ENCODE measurements around the gene OR13C8. TPM values are rescaled to one million over a fixed set of nuclear protein-coding genes. Genes with fewer than 3 reads are reported as not detected.
"Not testable (repeated sequence)": the region's sequence is repeated elsewhere in the genome, so short reads cannot be mapped to it uniquely, and the experiment has no call there.

The OR13C8 gene
- total RNA-seq, 6 experiments from 2014 or later, result not detected

- DNase-seq (no peak), ATAC-seq (no peak)
- WGBS (ENCODE audit: insufficient coverage, low coverage, low lambda C conversion rate, missing lambda C conversion rate), result 74% methylated on average over 1 of the region's 1 CpG
- no peaks in the 10 kb centered on the region for H3K4me1 ChIP-seq
- intact Hi-C loops (cut with DNase I), result no loop called here
- H3K27me3 ChIP-seq, result no peaks in the 10 kb centered on the region
- no peak overlapping the region for H3K4me3 ChIP-seq
- H3K27ac ChIP-seq, result no peak overlapping the region
- no peaks in the 10 kb centered on the region for H3K36me3 ChIP-seq
- H3K9me3 ChIP-seq, result no peaks in the 10 kb centered on the region
- TF ChIP-seq CTCF (IDR thresholded peaks at IDR 0.05) (no peak), POLR2A (IDR thresholded peaks at IDR 0.05) (no peak)
These were observed 17.7 kb downstream of the OR13C8 start for GRCh38 chr9:104586496-104587180.

GRCh38 chr9:104589626-104590025 is 20.7 kb downstream of the OR13C8 start:
- TF ChIP-seq POLR2A (IDR thresholded peaks at IDR 0.05) (no peak), CTCF (IDR thresholded peaks at IDR 0.05) (no peak)
- DNase-seq (no peak), ATAC-seq (no peak)
- no peak overlapping the region for H3K27ac ChIP-seq
- no peaks in the 10 kb centered on the region for H3K9me3 ChIP-seq
- no peak overlapping the region for H3K4me3 ChIP-seq
- intact Hi-C loops (cut with DNase I), result no loop called here
- no peaks in the 10 kb centered on the region for H3K27me3 ChIP-seq
- H3K4me1 ChIP-seq, result no peaks in the 10 kb centered on the region
- H3K36me3 ChIP-seq, result no peaks in the 10 kb centered on the region
- 71% methylated on average over 1 of the region's 1 CpG for WGBS (ENCODE audit: insufficient coverage, low coverage, low lambda C conversion rate, missing lambda C conversion rate)

- H3K9me3 ChIP-seq; intact Hi-C loops (cut with DNase I); H3K27me3 ChIP-seq; H3K36me3 ChIP-seq; H3K4me1 ChIP-seq; H3K4me3 ChIP-seq; ATAC-seq; DNase-seq; H3K27ac ChIP-seq: not testable (repeated sequence)
- WGBS (ENCODE audit: insufficient coverage, low coverage, low lambda C conversion rate, missing lambda C conversion rate), result 38% methylated on average over 1 of the region's 3 CpGs
These were observed 29.8 kb downstream of the OR13C8 start for GRCh38 chr9:104598749-104599148.

GRCh38 chr9:104599313-104599712 is 30.3 kb downstream of the OR13C8 start, which contains the start of gene OR13C5:
Gene OR13C5, minus strand, starts transcription at chr9:104599413. Its CDS starts 0 bp downstream, at chr9:104599413.
- H3K27me3 ChIP-seq; H3K27ac ChIP-seq; H3K4me1 ChIP-seq; DNase-seq; intact Hi-C loops (cut with DNase I); H3K9me3 ChIP-seq; ATAC-seq; H3K4me3 ChIP-seq; H3K36me3 ChIP-seq: not testable (repeated sequence)

GRCh38 chr9:104604801-104605200 is 35.8 kb downstream of the OR13C8 start:
- Histone ChIP-seq H3K4me1 (no peaks in the 10 kb centered on the region), H3K27ac (no peak overlapping the region), H3K4me3 (no peak overlapping the region), H3K9me3 (no peaks in the 10 kb centered on the region), H3K27me3 (no peaks in the 10 kb centered on the region), H3K36me3 (no peaks in the 10 kb centered on the region)
- intact Hi-C loops (cut with DNase I), result no loop called here
- WGBS (ENCODE audit: insufficient coverage, low coverage, low lambda C conversion rate, missing lambda C conversion rate), result 65% methylated on average over 3 of the region's 3 CpGs
- no peak for ATAC-seq
- no peak for TF ChIP-seq CTCF (IDR thresholded peaks at IDR 0.05)
- TF ChIP-seq POLR2A (IDR thresholded peaks at IDR 0.05), result no peak
- no peak for DNase-seq

- H3K36me3 ChIP-seq; DNase-seq; intact Hi-C loops (cut with DNase I); H3K9me3 ChIP-seq; H3K27me3 ChIP-seq; H3K4me1 ChIP-seq; H3K27ac ChIP-seq; H3K4me3 ChIP-seq; ATAC-seq: not testable (repeated sequence)
- 67% methylated on average over 1 of the region's 1 CpG for WGBS (ENCODE audit: insufficient coverage, low coverage, low lambda C conversion rate, missing lambda C conversion rate)
These were observed 36.6 kb downstream of the OR13C8 start, which contains the start of gene OR13C2 for GRCh38 chr9:104605527-104605926. Gene OR13C2, minus strand, starts transcription at chr9:104605627. Its CDS starts 0 bp downstream, at chr9:104605627.
